GM18505 (cell line): ENCODE results near the gene FHAD1.

Experiments
- ATAC-seq: cut with Tn5 transposase; IDR thresholded peaks from one replicate; pipeline ENCODE4 v1.9.1; 2021; ENCODE audit not compliant: unreplicated experiment
- POLR2A ChIP-seq: IDR thresholded peaks from 4 replicates; pipeline ENCODE4 v1.6.1; 2011; ENCODE audit warnings: borderline replicate concordance; ENCODE audit not compliant: insufficient read depth, insufficient read length; ENCODE audit errors: extremely low read depth

The FHAD1 gene

DNA sequence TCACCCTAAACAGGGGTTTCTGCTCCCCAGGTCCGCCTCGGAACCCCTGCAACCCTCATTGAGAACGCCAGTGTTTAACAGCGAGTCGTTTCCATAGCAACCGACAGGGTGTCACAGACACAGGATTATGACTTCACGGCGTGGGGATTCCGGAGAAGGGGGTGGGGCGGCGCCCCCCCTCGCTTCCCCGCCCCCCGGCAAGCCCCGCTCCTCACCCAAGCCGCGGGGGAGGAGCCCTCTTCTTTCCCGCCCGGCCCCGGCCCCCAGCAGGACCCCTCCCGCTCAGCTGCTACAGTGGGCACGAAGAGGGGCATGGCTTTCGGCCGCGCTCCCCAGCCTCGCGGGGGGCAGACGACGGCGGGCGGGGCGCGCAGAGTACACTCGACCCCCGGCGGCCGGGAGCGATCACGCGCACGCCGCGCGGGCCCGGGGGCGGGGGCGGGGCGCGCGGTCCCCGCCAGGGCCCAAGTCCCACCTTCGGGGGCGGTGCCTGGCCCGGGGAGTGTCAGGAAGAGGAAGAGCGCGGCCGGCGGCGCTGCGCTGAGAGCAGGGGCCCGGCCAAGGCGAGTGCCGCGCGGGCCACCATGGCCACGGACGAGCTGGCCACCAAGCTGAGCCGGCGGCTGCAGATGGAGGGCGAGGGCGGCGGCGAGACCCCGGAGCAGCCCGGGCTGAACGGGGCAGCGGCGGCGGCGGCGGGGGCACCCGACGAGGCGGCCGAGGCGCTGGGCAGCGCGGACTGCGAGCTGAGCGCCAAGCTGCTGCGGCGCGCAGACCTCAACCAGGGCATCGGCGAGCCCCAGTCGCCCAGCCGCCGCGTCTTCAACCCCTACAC lies 162.6 kb downstream of the FHAD1 start, which contains the start of gene EFHD2:
TSS of gene EFHD2 (plus strand) at position 501 of the 835 bp plus-strand sequence. CDS start at position 585, 84 bp downstream.
- peak; percentile 91 for TF ChIP-seq POLR2A
- peak; percentile 59 for ATAC-seq

DNA sequence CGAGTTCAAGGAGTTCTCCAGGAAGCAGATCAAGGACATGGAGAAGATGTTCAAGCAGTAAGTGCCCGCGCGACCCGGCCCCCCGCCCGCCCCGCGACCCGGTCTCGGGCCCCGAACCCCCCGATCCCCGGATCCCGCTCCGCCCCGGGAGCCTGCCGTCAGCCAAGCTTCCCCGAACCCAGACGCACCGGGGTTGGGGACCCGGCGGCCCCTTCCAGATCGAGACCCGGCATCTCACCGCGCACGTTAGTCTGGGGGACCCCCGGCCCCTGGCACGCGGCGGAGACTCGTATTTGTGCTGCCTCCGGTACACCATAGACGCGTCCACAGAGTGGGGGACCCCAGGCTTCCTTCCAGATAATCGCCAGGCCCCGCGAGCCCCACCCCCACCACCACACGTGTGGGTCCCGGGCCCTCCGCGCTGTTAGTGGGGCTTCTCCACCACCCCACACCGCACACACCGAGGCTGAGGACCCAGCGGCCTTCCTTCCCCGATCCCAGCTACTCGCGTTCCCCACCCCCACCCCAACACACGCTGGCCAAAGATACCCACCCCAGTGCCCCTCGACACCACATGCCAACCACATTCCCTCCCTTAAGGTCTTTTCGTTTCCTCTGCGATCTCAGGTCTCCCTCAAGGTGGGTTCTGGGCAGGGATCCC lies 163.3 kb downstream of the FHAD1 start:
- TF ChIP-seq POLR2A: no peak
- peak; percentile 3 for ATAC-seq

DNA sequence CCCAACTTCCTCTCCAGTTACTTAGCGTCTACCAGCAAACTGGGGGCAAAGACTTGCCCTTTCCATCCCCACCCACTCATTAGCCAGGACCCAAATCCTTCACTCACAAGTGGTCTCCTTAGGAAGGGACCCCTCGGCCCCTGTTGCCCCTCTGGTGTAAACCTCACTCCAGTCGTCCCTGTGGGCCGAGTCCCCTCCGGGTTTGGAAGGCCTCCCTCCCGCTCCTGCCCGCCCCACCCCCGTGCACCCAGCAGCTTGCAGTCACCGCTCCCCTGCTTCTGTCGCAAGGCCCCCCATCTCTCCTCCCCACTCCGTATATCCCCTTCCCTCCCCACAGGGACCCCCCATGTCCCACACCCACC lies 163.8 kb downstream of the FHAD1 start:
- no peak for TF ChIP-seq POLR2A
- no peak for ATAC-seq

DNA sequence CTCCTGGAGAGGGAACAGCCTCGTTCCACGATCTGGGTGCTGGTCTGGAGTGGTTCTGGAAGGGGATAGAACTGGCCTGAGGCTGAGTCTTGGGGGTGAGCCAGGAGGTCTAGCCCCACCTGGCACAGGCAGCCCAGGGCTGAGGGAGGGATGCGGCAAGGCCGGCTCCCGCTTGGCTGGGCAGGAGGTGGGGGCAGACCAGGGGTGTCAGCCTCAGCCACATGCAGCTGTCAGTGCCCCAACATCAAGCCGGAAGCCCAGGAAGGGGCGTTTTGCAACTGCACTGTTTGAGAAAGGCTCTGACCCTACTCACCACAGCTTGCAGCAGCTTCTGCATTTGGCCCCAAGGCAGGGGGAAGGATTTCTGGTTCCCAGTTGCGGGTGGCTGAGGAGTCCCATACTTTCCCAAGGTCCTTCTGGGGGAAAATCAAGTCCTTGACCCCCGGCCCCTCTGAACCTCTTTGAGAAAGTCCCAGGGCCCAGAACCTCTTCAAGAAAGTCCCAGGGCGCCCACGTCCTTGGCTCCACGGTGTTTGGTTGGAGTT lies 164.6 kb downstream of the FHAD1 start:
- TF ChIP-seq POLR2A: no peak
- peak; percentile 41 for ATAC-seq

DNA sequence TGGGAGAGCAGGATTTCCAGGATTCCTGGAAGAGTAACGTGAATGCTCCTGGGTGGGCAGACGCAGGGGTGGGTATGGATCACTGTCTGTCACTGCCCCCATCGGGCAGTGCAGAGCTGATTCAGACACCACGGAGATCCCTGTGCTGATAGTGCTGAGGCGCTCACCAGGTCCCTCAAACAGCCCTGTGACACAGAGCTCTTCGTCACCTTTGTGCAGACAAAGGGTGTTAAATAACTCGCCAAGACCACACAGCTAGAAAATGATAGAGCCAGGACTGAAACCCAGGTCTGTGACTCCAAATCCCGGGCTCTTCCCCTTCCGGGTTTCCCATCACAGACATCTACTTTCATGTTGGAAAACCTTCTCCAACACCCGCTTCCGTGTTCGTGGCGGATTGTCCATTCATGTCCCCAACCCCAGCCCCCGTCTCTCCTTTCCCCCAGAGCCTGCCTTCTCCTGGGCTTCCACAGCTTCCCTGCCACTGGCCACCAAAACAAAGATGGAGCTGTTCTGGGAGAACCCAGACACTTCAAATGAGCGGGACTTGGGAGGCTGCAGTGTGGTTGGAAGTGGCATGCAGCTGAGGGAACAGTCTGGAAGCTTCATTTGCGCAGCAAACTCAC lies 165.3 kb downstream of the FHAD1 start:
- no peak for TF ChIP-seq POLR2A
- no peak for ATAC-seq

DNA sequence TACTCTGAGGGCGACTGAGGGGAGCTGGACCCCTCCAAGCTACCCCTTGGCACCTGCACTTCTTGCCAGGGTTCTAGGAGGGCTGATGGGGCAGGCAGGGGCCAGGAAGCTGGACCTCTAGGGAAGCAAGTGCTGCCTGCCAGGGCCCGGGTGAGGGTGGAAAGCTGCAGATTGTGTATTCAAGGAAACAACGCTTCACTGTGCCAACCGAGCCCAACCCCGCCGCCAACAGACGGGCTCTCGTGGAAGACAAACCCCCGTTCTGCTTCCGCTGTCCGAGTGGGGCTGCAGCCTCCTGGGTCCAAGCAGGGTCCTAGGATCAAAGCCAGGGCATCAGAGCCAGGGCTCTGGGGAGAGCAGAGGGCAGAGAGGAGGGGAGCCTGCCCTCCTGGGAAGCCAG lies 165.8 kb downstream of the FHAD1 start:
- no peak for TF ChIP-seq POLR2A
- ATAC-seq: no peak

DNA sequence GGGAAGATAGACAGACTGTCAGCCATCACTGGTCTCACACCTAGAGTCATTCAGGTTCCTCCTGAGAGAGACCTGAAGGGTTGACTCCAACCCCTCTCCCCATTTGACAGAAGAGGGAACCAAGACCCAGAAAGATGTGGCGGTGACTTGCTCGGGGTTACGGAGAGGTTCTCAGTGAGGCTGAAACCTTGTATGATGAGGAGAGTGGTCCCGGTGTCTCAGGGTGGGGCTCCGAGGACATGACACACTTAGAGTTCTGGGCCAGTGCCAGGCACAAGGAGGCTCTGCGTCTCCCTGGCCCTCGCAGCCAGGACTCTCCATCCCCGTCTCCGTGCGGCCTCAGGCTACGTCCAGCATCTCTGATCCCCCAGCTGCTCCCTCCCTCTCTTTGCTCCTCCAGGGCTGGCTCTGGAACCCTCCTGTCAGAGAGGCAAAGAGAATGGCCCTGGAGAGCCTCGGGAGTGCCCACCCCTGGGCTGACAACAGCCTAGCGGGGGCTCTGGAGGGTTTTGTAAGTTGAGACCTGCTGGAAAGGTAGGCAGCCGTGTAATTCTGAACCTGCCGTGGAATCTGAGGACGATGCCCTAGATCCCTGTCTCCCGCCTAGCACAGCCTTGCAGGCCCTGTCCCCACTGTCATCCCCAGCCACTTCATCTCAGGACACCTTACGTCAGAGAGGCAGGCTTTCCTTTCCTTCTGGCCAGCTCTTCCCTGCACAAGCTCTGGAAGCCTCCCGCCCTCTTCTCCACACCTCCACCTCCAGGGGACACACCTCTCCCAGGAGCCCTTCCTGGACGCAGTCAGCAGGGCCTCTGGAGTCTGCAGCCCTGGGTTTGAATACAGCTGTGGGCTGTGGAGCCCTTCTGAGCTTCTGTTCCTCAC lies 166.8 kb downstream of the FHAD1 start:
- ATAC-seq: no peak
- TF ChIP-seq POLR2A: no peak

DNA sequence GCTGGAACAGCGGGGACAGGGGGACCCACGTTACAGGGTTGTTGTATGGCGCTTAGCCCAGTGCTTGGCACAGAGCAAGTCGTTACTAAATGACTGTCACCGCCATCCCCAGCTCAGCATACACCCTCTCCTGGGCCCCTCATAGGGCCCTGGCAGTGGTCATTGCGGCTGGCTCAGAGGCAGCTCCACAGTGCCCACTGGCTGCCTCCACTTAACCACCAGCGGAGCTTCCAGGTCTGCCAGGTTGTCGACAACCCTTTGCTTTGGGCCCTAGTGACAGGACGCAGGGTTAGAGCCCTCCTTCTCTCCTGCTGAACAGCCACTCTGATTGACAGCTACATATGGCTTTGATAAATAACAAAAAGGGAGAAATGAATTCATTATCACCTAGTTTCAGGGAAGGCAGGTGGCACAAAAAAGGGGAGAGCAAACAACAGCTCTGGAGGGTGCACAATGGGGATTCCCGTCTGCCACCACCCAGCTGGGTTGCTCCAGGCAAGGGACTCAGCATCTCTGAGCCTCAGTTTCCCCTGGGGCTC lies 167.5 kb downstream of the FHAD1 start:
- TF ChIP-seq POLR2A: no peak
- ATAC-seq: no peak

DNA sequence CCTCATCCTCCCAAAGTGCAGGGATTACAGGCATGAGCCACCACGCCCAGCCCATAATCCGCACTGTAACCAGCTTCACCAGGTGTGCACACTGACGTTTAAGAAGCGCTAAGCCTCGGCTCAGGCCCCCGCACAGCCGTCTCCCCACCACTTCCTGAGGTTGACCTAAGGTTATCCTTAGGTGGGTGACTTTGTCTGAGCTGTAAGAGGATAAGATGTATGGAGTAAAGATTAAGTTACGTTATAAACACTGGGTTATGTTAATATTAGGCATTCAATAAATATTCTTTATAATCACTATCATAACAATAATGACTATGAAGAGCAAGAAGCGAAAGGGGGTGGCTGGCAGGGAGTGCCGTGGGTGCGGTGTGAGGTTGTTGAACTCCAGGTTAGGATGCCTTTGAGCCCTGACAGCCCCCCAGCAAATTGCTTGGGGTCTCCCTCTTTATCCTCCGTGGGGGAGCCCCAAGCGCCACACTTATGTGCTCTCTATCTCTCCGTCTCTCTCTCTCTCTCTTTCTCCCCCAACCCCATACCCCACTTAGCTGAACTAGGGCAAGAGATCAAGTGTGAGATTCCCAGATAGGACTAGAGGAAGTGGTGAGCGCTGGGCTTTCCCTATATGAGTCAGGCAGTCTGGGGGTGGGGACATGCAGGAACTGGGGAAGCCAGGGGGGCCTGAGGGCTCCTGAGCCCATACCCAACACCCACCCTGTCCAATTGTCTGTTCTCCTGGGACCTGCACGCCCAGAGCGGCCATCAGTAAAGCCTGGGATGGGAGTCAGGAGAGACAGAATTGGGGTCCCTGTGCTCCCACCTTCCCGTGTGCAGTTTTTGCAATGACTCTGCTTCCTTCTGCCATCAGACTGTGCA lies 170.3 kb downstream of the FHAD1 start:
- no peak for TF ChIP-seq POLR2A
- no peak for ATAC-seq

DNA sequence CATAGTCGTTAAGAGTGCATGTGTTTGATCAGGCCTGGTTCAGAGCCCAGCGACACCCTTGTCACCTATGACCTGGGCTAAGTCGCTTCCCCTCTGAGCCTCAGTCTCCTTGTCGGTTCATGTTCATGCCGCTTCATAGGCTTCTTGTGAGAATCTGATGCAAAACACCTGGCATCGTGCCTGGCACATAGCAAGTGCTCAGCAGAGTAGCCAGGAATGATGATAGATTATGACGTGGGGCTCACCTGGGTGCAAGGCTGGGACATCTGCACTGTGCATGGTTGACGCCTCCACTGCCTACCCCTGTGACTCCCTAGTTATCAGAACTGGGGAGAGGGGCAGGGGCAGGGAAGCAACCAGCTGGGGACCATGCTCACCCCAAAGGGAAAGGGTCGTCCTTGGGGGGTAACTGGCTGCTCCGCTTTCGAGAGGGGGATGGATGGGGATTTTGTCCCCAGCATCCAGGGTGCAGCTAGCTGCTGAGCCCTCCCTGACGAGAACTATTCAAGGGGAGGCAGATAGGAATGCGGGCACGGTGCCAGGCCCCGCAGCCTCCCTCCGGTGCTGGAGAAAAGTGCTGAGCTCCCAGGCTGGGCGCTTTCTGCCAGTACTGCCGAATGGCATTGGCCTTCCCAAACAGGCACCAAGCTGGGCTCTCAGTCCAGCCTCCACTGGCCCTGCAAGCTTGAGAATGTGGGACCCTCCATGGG lies 171.9 kb downstream of the FHAD1 start:
- ATAC-seq: no peak
- TF ChIP-seq POLR2A: no peak

DNA sequence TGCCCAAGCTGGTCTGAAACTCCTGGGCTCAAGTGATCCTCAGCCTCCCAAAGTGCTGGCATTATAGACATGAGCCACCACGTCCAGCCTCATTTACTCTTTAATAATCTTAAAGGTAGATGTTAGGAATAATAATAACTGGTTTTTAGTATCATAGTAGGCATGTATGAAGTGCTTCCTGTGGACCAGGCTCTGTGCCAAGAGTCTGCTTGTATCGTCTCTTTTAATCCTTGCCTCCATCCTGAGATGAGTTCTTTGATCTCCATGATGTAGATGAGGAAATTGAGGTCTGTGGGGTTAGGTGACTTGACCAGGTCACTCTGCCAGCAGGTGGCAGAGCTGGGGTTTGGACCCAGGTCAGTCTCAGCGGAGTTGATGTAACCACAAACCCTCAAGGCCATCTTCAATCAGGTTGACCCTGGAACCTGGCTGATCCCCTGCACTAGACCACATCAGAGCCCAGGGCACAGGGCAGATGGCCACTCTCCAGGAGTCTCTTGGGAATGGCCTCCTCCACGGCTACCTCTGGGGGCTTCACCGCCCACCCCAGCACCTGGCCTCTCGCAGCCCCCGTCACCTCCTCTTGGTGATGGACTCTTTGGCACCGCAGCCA lies 173.9 kb downstream of the FHAD1 start:
- no peak for ATAC-seq
- no peak for TF ChIP-seq POLR2A

DNA sequence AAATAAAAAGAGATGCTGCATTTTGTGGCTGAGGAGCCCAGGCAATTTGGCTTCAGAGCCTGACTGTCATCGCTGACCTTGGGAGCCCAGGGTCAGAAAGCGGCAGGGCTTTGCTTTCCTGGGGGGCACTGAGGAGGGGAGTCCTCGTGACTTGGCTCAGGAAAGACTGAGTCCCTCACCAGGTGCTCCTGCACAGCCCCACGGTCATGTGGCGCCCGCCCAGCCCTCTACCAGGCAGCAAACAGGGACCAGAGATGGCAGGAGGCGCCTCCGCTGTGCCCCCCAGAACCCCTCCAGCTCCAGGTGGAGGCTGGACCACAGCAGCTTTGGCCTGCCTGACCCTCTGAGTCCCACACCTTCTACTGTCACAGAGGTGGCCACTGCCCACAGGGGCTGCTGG lies 175.8 kb downstream of the FHAD1 start:
- no peak for ATAC-seq
- TF ChIP-seq POLR2A: no peak
